Fibroblast of pulmonary artery (primary cell): Measurements from ENCODE around the gene MRPL10.
"Not testable (repeated sequence)": the region's sequence is repeated elsewhere in the genome, so short reads cannot be mapped to it uniquely, and the experiment has no call there.

Source experiments
- DNase-seq: peaks from one replicate; pipeline ENCODE4 v3.0.0-alpha.2; 2010; ENCODE audit warnings: low read depth
- H3K4me3 ChIP-seq: replicated peaks from 2 replicates; pipeline ENCODE4 v1.5.1; 2011; ENCODE audit warnings: low read depth, mild to moderate bottlenecking, control low read depth, low read length, moderate library complexity
- CTCF ChIP-seq: IDR thresholded peaks from 2 replicates; pipeline ENCODE4 v1.5.1; 2011; ENCODE audit warnings: mild to moderate bottlenecking, control low read depth, low read length, inconsistent platforms; ENCODE audit errors: missing control alignments

The MRPL10 gene

GRCh38 chr17:47776330-47777197 lies 54.8 kb downstream of the MRPL10 start:
- peak; percentile 80 for TF ChIP-seq CTCF
- H3K4me3 ChIP-seq, result no peak overlapping the region
- peak; percentile 67 for DNase-seq

DNA sequence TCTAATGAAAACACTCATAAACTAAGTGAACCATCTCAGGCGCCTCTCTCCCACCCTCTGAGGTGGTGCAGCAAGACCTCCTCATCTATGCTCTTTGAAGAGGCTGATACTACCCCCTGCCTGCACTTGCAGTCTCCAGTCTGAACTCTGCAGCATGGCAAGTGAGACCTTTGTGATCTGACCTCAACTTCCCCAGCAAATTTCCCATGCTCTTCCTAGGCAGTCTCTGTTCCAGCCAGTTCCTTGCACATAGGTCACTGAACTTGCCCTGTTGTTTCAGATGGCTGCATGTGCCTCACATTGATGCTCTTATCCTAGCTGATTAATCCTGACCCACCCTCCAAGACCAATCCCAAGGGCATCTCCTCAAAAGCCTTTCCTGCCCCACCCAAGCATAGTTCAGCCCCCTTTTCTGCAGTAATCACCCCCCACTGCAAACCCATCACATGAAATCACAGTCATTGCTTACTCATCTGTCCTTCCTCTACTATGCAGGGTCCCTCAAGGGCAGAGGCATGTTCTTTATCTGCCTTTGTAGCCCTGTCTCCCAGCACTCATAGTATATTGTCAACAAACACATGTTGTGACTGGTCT lies 56.3 kb downstream of the MRPL10 start:
- TF ChIP-seq CTCF, result no peak
- no peak for DNase-seq
- H3K4me3 ChIP-seq, result no peak overlapping the region

DNA sequence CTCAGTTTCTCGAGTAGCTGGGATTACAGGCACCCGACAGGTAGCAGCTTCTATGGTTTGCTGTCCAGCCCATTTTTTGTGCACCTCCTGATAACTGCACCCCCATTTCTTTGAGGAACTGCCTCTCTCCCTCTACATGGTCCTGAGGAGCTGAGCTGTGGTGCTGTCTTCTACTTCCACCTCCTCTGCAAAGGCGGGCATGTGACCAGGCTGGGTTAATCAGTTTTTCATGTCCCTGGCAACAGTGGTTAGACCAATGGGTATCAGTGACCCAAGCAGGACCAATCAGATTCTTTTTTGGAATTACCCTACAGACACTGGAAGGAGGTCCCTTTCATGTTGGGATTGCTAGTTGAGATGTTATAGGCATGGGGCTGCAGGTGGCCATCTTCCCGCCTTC lies 57.0 kb downstream of the MRPL10 start:
- no peak for DNase-seq
- H3K4me3 ChIP-seq, result no peak overlapping the region
- no peak for TF ChIP-seq CTCF

- not testable (repeated sequence) for H3K4me3 ChIP-seq, DNase-seq
Observed at GRCh38 chr17:47773649-47774048, 57.7 kb downstream of the MRPL10 start.
